ENCODE data around the gene G3BP2.
"Not testable (repeated sequence)": the region's sequence is repeated elsewhere in the genome, so short reads cannot be mapped to it uniquely, and the experiment has no call there.

Gene G3BP2
- 393 to 451 reads per million in 2 donors for total RNA-seq

GRCh38 chr4:75673027-75673958 is at the start of gene G3BP2:
TSS of gene G3BP2 (minus strand) at chr4:75673411. CDS start at chr4:75662025, 11,386 bp downstream.
- peak; percentile 93 to 100 (median 97) for DNase-seq

- no peak for DNase-seq
These were observed 49.2 kb upstream of the G3BP2 start for GRCh38 chr4:75722417-75722816.

DNA sequence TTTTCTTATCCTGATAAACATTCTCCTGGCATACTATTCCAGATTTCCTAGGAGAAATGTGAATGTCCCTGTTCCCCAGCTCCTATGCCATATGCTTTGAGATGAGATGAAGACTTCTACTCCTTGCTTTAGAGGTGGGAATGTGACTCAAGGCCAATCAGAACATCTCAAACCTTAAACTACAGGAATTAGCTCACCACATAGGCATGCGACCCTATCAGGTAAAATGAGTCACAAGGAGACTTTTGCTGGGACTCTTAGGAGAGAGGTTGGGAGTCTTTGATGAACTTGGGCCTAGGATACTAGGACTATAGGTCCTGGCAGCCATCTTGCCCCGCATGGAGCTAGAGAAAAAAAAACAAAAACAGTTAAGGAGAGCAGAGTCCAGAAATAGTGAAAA is 45.3 kb upstream of the G3BP2 start:
- no peak for DNase-seq

DNA sequence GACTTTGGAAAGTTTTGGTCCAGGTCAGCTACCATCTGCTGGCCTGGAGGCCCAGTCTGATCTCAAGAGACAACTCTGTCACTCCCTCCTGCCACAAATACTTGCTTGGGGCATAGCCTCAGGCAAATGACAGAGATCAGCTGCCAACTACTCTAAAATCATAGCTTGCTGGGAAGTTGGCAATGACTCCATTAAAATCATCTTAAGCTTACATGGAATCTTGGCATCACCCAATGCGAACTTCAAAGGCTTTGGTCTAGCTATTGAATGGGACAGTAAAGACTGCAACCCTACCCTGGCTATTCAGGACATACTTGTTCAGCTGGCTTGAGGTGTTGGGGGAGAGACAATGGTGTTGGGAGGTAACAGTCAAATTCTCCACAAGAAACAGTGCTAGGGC is 44.2 kb upstream of the G3BP2 start:
- DNase-seq = no peak

- not testable (repeated sequence) for DNase-seq
These were observed 42.8 kb upstream of the G3BP2 start for GRCh38 chr4:75716054-75716453.

- DNase-seq = no peak
These were observed 42.0 kb upstream of the G3BP2 start for GRCh38 chr4:75715105-75715799.

DNA sequence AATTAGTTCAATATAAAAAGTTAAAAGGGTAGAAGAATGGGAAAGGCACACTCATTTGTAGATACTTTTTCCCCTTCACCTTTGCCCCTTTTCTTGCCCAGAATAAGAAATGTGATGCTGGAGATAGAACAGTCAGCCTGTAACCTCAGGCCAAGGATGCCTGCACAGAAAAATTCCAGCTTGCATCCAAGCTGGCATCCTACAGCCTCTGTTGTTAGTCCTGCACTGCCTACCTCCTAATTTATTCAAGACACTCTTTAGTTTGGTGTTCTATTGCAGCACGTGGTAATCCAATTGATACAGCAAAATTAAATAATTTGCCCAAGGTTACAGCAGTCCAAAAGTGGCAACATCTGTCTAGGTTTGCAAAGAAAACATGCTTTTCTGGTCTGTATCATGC is 41.5 kb upstream of the G3BP2 start:
- no peak for DNase-seq

DNA sequence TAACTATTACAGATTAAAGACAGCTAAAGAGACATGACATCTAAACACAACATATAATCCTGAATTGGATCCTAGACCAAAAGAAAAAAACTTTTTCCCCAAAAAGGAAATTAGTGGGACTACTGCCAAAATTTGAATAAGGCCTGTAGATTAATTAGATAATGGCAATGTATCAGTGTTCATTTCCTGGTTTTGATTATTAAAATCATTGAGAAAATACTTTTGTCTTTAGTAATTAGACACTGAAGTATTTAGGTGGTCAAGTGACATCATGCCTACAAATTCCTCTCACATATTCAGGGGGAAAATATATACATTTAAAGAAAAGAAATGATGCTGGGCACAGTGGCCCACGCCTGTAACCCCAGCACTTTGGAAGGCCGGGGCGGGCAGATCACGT is 40.8 kb upstream of the G3BP2 start:
- no peak for DNase-seq

DNA sequence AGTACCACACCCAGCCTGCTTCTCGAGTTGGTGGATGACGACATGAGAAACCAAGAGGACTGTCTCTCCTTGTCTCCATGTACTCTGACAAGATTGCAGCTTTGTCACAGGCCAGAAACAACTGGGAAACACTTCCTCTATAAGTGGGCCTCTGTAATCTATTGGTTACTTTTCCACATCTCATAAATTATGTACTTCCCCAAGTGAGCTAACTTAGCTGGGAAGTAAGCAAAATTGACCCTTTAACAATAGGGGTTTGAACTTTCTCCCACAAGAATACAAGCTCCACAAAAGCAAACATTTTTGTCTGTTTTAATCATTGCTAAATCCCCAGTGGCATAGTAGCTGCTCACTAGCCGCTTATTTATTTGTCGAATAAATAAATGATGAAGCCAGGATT is 37.0 kb upstream of the G3BP2 start:
- DNase-seq = no peak

- DNase-seq = peak in 2 of 5 experiments; percentile 47 to 71
These were observed 35.0 kb upstream of the G3BP2 start for GRCh38 chr4:75708218-75708691.

DNA sequence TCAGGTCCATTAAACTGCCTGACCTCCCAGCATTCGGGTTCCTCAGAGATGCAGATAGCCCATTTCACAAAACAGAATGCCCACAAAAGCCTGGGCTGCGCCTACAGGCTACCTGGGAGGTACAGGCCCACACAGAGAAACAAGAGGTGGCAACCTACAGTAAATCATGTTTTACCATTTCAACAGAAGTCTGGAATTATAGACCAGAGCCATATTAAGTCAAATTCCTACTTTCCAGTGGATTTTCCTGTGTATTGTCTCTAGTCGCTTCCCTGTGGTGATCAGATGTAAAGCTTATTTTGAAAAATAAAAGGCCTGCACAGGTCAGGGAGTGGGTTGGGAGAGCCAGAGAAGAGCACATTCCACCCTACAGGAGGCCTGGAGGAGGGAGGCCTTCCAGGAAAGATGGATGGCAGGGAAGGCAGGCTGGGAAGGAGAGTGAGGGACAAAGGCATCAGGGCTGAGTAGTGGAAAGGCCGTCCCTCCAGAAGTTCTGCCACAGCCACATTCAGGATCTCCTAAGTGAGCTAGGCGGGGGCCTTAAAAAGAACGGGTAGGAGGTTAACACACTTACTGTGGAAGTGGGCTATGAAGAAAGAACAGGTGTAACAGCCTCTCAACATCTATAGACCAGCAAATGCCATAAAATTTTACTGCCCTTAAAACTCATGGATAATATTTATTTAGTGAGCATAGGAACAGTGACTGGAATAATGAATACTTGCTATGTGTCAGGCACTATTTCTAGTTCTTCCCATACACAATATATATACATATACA is 32.2 kb upstream of the G3BP2 start:
- DNase-seq = no peak

GRCh38 chr4:75702919-75703411 is 29.8 kb upstream of the G3BP2 start:
- DNase-seq = no peak

DNA sequence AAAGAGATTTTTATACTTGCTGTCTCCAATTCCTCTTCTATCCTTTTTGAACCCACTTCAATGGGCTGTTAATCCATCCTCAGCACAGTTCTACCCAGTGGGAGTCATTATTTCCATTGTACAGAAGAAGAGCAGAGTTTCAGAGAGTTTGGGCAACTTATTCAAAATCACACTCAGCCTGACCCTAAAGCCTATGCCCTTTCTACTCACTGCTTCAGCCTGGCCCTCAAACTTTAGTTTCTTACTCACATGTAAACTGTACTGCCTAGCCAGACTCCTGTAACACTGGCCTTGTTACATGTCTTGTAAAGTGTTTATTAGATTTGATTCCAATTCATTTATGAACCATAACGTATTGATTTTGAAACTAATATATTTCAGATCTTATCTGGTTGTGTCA is 26.1 kb upstream of the G3BP2 start:
- DNase-seq = no peak

DNA sequence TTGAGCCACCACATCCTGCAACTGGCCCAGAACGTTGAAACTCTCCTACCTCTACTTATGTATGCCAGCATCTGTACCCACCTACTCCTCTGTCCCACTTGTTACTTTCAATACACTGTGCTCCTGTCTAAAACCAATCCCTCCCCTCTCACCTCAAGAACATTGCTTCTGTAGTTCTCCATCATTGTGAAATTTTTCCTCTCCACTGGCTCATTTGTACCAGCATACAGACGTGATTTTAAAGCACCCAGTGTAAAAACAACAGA is 25.7 kb upstream of the G3BP2 start:
- no peak for DNase-seq

GRCh38 chr4:75698162-75698962 is 25.2 kb upstream of the G3BP2 start:
- DNase-seq = peak in 2 of 5 experiments; percentile 36 to 66

- no peak for DNase-seq
These were observed 23.4 kb upstream of the G3BP2 start for GRCh38 chr4:75696581-75696980.

GRCh38 chr4:75696071-75696470 is 22.9 kb upstream of the G3BP2 start:
- DNase-seq = peak in 1 of 5 experiments; percentile 38

DNA sequence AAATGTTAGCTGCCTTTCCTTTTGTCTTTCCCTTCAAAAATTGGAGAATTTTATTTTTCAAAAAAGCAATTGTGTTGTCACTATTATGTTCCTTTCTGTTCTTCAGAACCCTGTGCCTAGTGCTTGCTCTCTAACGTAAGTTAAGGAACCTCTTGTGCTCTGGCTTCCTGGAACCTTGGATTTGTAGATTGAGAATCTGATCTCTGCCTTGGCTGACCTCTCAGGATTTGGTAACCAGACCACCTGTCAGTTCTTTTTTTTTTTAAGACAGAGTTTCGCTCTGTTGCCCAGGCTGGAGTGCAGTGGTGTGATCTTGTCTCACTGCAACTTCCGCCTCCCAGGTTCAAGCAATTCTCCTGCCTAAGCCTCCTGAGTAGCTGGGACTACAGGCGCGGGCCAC is 18.9 kb upstream of the G3BP2 start:
- DNase-seq = not testable (repeated sequence)

GRCh38 chr4:75687125-75687524 is 13.9 kb upstream of the G3BP2 start:
- DNase-seq = not testable (repeated sequence)

GRCh38 chr4:75686346-75686745 is 13.1 kb upstream of the G3BP2 start:
- DNase-seq = peak in 2 of 5 experiments; percentile 55 to 63

GRCh38 chr4:75685546-75686189 is 12.5 kb upstream of the G3BP2 start:
- no peak for DNase-seq

Data from T-helper 2 cell (primary cell).